Spleen (tissue), 7 donors: Measurements from ENCODE around the gene C1QL4.

Experiments
- POLR2A ChIP-seq, 3 donors: fragments of 450-650 bp; IDR thresholded peaks; one replicate each; pipeline ENCODE4 v1.5.1; 2017; ENCODE audit warnings: antibody characterized with exemption in 3 of 3, mild to moderate bottlenecking in 1 of 3
- POLR2AphosphoS5 ChIP-seq, 3 donors: sonication (generic); formaldehyde crosslinking; IDR thresholded peaks; one replicate each; pipeline ENCODE4 v1.5.1; 2017; ENCODE audit warnings: antibody characterized with exemption in 3 of 3
- TF ChIP-seq, protein P1 (sequence below), 11 experiments: fragments of 200-600 bp in 7 of 11; fragments of 450-650 bp in 4 of 11; sonication (generic) in 4 of 11; IDR thresholded peaks in 8 of 11; conservative IDR thresholded peaks in 3 of 11; 1 replicate in 7 of 11; 2 replicates in 4 of 11; pipeline versions ENCODE4 v1.4.0 to v1.8.0; 2016 to 2021; ENCODE audit warnings: antibody characterized with exemption in 11 of 11, inconsistent platforms in 4 of 11, mild to moderate bottlenecking in 1 of 11
- donor health status: DM: no; HTN: no; CAD: no; lungs with moderate emphysema.
- donor health status: DM: no; HTN: no; CAD: no.
- donor health status: DM: no; HTN: no; CAD: no.

DNA sequence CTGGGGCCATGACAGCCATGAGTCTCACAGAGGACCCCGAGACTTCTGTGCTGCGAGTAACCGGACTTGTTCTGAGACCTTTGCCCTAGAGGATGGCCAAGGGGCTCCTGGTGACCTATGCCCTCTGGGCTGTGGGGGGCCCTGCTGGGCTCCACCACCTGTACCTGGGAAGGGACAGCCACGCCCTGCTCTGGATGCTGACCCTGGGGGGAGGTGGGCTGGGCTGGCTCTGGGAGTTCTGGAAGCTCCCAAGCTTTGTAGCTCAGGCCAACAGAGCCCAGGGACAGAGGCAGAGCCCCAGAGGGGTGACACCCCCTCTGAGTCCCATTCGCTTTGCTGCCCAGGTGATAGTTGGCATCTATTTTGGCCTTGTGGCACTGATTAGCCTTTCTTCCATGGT lies 11.8 kb upstream of the C1QL4 start:
- TF ChIP-seq POLR2A (IDR thresholded peaks at IDR 0.05) = no peak
- TF ChIP-seq, protein P1, sequence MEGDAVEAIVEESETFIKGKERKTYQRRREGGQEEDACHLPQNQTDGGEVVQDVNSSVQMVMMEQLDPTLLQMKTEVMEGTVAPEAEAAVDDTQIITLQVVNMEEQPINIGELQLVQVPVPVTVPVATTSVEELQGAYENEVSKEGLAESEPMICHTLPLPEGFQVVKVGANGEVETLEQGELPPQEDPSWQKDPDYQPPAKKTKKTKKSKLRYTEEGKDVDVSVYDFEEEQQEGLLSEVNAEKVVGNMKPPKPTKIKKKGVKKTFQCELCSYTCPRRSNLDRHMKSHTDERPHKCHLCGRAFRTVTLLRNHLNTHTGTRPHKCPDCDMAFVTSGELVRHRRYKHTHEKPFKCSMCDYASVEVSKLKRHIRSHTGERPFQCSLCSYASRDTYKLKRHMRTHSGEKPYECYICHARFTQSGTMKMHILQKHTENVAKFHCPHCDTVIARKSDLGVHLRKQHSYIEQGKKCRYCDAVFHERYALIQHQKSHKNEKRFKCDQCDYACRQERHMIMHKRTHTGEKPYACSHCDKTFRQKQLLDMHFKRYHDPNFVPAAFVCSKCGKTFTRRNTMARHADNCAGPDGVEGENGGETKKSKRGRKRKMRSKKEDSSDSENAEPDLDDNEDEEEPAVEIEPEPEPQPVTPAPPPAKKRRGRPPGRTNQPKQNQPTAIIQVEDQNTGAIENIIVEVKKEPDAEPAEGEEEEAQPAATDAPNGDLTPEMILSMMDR (IDR thresholded peaks at IDR 0.05 in 8 of 11, conservative IDR thresholded peaks at IDR 0.05 in 3 of 11) = no peak
- no peak for TF ChIP-seq POLR2AphosphoS5 (IDR thresholded peaks at IDR 0.05)
